Measurements from ENCODE around the gene PCDH9.

The PCDH9 gene

GRCh38 chr13:66462187-66462586, 767.9 kb downstream of the PCDH9 start:
- no peaks in the 10 kb centered on the region for H3K36me3 ChIP-seq (replicated peaks)
- DNase-seq = no peak
- in situ Hi-C loops (cut with HindIII; ENCODE audit: low pct_ligation_motif_present, low sequenced_read_pairs) = no loop called here
- TF ChIP-seq CTCF (IDR thresholded peaks at IDR 0.05; ENCODE audit: low read depth, low read length, missing control alignments) = no peak
- no peak overlapping the region for H3K27ac ChIP-seq
- no peaks in the 10 kb centered on the region for H3K27me3 ChIP-seq (replicated peaks)
- no peak overlapping the region for H3K4me3 ChIP-seq (ENCODE audit: low read depth, low read length)

- H3K4me3 ChIP-seq (ENCODE audit: low read depth, low read length) = no peak overlapping the region
- H3K36me3 ChIP-seq (replicated peaks) = no peaks in the 10 kb centered on the region
- in situ Hi-C loops (cut with HindIII; ENCODE audit: low pct_ligation_motif_present, low sequenced_read_pairs) = no loop called here
- no peak overlapping the region for H3K27ac ChIP-seq
- DNase-seq = no peak
- no peaks in the 10 kb centered on the region for H3K27me3 ChIP-seq (replicated peaks)
- no peak for TF ChIP-seq CTCF (IDR thresholded peaks at IDR 0.05; ENCODE audit: low read depth, low read length, missing control alignments)
Observed at GRCh38 chr13:66461021-66461420, 769.1 kb downstream of the PCDH9 start.

- no peak for TF ChIP-seq CTCF (IDR thresholded peaks at IDR 0.05; ENCODE audit: low read depth, low read length, missing control alignments)
- no peaks in the 10 kb centered on the region for H3K27me3 ChIP-seq (replicated peaks)
- no peak overlapping the region for H3K27ac ChIP-seq
- no peak overlapping the region for H3K4me3 ChIP-seq (ENCODE audit: low read depth, low read length)
- no peak for DNase-seq
- H3K36me3 ChIP-seq (replicated peaks) = no peaks in the 10 kb centered on the region
- in situ Hi-C loops (cut with HindIII; ENCODE audit: low pct_ligation_motif_present, low sequenced_read_pairs) = no loop called here
Observed at GRCh38 chr13:66459634-66460033, 770.5 kb downstream of the PCDH9 start.

- in situ Hi-C loops (cut with HindIII; ENCODE audit: low pct_ligation_motif_present, low sequenced_read_pairs) = no loop called here
- H3K36me3 ChIP-seq (replicated peaks) = no peaks in the 10 kb centered on the region
- no peak overlapping the region for H3K27ac ChIP-seq
- no peak for DNase-seq
- no peak for TF ChIP-seq CTCF (IDR thresholded peaks at IDR 0.05; ENCODE audit: low read depth, low read length, missing control alignments)
- H3K27me3 ChIP-seq (replicated peaks) = no peaks in the 10 kb centered on the region
- H3K4me3 ChIP-seq (ENCODE audit: low read depth, low read length) = no peak overlapping the region
Observed at GRCh38 chr13:66459143-66459542, 771.0 kb downstream of the PCDH9 start.

- Histone ChIP-seq H3K27ac (no peak overlapping the region), H3K27me3 (replicated peaks) (no peaks in the 10 kb centered on the region), H3K4me3 (ENCODE audit: low read depth, low read length) (no peak overlapping the region), H3K36me3 (replicated peaks) (no peaks in the 10 kb centered on the region)
- no peak for TF ChIP-seq CTCF (IDR thresholded peaks at IDR 0.05; ENCODE audit: low read depth, low read length, missing control alignments)
- no peak for DNase-seq
- in situ Hi-C loops (cut with HindIII; ENCODE audit: low pct_ligation_motif_present, low sequenced_read_pairs) = no loop called here
Observed at GRCh38 chr13:66446413-66446812, 783.7 kb downstream of the PCDH9 start.

GRCh38 chr13:66443926-66444325, 786.2 kb downstream of the PCDH9 start:
- DNase-seq = no peak
- no peak for TF ChIP-seq CTCF (IDR thresholded peaks at IDR 0.05; ENCODE audit: low read depth, low read length, missing control alignments)
- in situ Hi-C loops (cut with HindIII; ENCODE audit: low pct_ligation_motif_present, low sequenced_read_pairs) = no loop called here
- Histone ChIP-seq H3K4me3 (ENCODE audit: low read depth, low read length) (no peak overlapping the region), H3K27ac (no peak overlapping the region), H3K36me3 (replicated peaks) (no peaks in the 10 kb centered on the region), H3K27me3 (replicated peaks) (no peaks in the 10 kb centered on the region)

Measured in brain microvascular endothelial cell (primary cell).